ENCODE results near the gene ENGASE. TPM values are rescaled to one million over a fixed set of nuclear protein-coding genes. Genes with fewer than 3 reads are reported as not detected.

Gene ENGASE
- total RNA-seq, 2 donors from 2014 or later, result 50.0 to 75.9 TPM

- TF ChIP-seq CTCF (IDR thresholded peaks at IDR 0.05), result no peak
- H3K36me3 ChIP-seq, result no peaks in the 10 kb centered on the region
- H3K9me3 ChIP-seq, result no peaks in the 10 kb centered on the region
- no peaks in the 10 kb centered on the region for H3K27me3 ChIP-seq (replicated peaks; ENCODE audit: insufficient read depth)
- H3K4me3 ChIP-seq, result no peak overlapping the region
- DNase-seq (ENCODE audit: low spot score) (no peak), ATAC-seq (ENCODE audit: insufficient number of reproducible peaks, low FRiP score, low read depth) (no peak)
- H3K27ac ChIP-seq, result no peak overlapping the region
- peaks cover 0 to 13% of the 10 kb centered on the region in 2 donors for H3K4me1 ChIP-seq (ENCODE audit: control insufficient read depth in 1 of 2, low read depth in 2 of 2)
Observed at GRCh38 chr17:79111097-79111496, 36.5 kb downstream of the ENGASE start.

DNA sequence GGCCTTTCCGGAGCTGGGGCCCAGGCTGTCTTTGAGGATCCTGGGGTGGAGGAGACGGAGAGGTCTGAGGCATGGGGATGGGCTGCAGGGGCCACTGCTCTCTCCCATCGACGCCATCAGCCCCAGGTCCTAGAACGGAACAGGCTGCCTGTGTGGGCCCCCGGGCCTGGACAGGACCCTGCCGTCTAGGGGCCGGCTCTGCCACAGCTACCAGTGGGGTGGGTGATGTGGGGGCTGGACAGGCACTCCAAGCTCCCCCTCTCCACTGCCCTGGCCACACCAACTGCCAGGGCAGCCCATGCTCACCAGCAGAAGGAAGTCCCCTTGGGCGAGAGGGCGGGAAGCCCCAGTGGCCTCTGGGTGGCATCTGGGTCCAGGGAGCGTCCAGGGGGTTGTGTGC is 37.8 kb downstream of the ENGASE start:
- TF ChIP-seq CTCF (IDR thresholded peaks at IDR 0.05), result no peak
- Histone ChIP-seq H3K4me1 (ENCODE audit: control insufficient read depth in 1 of 2, low read depth in 2 of 2) (peaks cover 0 to 13% of the 10 kb centered on the region in 2 donors), H3K27ac (no peak overlapping the region), H3K4me3 (no peak overlapping the region), H3K27me3 (replicated peaks; ENCODE audit: insufficient read depth) (no peaks in the 10 kb centered on the region), H3K9me3 (no peaks in the 10 kb centered on the region), H3K36me3 (no peaks in the 10 kb centered on the region)
- ATAC-seq (ENCODE audit: insufficient number of reproducible peaks, low FRiP score, low read depth) (no peak), DNase-seq (ENCODE audit: low spot score) (no peak)

DNA sequence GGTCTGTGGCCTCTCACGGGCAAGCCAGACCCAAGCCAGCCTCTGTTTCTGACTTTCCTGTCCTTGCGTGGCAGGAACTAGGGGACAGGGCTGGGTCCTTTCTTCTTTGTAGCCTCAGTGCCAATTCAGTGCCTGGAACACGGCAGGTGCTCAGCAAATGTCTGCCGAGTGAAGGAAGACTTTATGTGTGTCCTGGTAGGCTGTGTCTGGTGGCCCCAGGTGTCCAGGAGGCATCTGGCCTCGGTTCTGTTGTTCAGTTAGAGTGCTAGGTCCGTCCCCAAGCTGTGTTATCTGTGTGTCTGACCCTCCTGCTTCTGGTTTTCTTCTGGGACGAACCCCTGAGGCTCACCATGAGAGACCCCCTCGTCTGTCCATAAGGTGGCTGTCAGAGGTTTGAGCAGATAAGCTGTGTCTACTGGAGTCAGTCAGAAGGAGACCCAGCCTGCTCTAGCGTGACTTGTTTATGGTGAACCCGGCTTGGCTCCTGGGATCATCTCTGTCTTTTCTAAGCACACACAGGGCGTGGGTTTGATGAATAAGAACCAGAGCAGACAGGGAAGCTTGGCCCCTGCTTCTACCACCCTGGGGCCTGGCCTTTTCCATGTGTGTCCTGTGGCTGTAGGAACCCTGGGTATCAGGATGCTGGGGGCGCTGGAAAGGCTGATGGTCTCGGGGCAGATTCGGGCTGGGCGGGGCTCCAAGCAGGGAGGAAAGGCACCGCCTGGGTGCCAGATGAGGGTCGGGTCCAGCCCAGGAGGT is 39.3 kb downstream of the ENGASE start:
- Histone ChIP-seq H3K27me3 (replicated peaks; ENCODE audit: insufficient read depth) (no peaks in the 10 kb centered on the region), H3K9me3 (no peaks in the 10 kb centered on the region), H3K27ac (no peak overlapping the region), H3K4me1 (ENCODE audit: control insufficient read depth in 1 of 2, low read depth in 2 of 2) (peaks cover 0 to 13% of the 10 kb centered on the region in 2 donors), H3K4me3 (no peak overlapping the region), H3K36me3 (no peaks in the 10 kb centered on the region)
- DNase-seq (ENCODE audit: low spot score) (no peak), ATAC-seq (ENCODE audit: insufficient number of reproducible peaks, low FRiP score, low read depth) (no peak)
- no peak for TF ChIP-seq CTCF (IDR thresholded peaks at IDR 0.05)

DNA sequence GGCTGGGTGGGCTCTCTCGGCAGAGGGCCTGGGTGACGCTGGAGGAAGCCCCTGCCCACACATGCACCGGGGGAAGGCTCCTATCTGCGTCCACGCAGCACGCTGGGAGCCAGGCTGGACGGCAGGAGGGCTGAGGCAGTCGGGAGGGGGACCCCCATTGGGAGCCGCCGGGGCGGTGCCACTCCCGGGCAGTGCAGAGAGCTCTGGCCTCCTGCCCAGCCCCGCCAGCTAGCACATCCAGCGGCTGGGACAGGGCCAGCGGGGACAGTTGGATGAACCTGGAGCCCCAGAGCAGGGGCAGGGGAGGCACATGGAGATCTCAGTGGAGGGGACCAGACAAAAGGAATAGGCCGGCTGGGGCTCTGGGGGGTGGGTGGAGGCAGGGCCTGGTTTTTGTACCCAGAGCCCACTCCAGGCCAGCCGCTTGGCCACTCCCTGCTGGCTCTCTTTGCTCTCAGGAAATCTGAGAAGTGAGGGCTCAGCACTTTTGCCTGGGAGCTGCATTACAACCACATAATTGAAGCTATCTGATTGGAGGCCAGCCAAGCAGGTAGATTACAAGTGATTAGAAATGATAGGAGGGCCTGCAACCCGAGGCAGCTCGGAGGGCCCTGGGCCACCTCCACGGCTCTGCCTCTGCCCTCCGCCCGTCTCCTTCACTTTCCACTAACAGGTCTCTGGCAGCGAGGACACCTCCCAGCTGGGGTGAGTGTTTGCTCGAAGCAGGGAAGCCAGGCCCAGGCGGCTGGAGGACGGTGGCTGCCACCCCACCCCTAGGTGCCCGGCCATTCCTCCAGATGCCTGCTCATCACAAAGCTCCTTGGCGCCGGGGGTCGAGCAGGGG is 40.1 kb downstream of the ENGASE start:
- DNase-seq (ENCODE audit: low spot score) (no peak), ATAC-seq (ENCODE audit: insufficient number of reproducible peaks, low FRiP score, low read depth) (no peak)
- H3K27ac ChIP-seq, result no peak overlapping the region
- H3K4me3 ChIP-seq, result no peak overlapping the region
- no peaks in the 10 kb centered on the region for H3K9me3 ChIP-seq
- no peak for TF ChIP-seq CTCF (IDR thresholded peaks at IDR 0.05)
- no peaks in the 10 kb centered on the region for H3K36me3 ChIP-seq
- no peaks in the 10 kb centered on the region for H3K27me3 ChIP-seq (replicated peaks; ENCODE audit: insufficient read depth)
- H3K4me1 ChIP-seq (ENCODE audit: control insufficient read depth in 1 of 2, low read depth in 2 of 2), result peaks cover 0 to 13% of the 10 kb centered on the region in 2 donors

- Histone ChIP-seq H3K36me3 (no peaks in the 10 kb centered on the region), H3K27ac (no peak overlapping the region), H3K27me3 (replicated peaks; ENCODE audit: insufficient read depth) (no peaks in the 10 kb centered on the region), H3K4me1 (ENCODE audit: control insufficient read depth in 1 of 2, low read depth in 2 of 2) (peaks cover 0 to 13% of the 10 kb centered on the region in 2 donors), H3K4me3 (no peak overlapping the region), H3K9me3 (no peaks in the 10 kb centered on the region)
- ATAC-seq (ENCODE audit: insufficient number of reproducible peaks, low FRiP score, low read depth) (no peak), DNase-seq (ENCODE audit: low spot score) (no peak)
- TF ChIP-seq CTCF (IDR thresholded peaks at IDR 0.05), result no peak
Observed at GRCh38 chr17:79115487-79115886, 40.9 kb downstream of the ENGASE start.

Data from thoracic aorta (tissue), 2 donors.